Cardiac fibroblast (primary cell): ENCODE measurements around the gene ATP5F1D.
A peak's percentile ranks its signal among the peaks of the same experiment; 100 is the strongest.

ENCODE experiments used
- DNase-seq, 2 donors: peaks; one replicate each; pipeline versions ENCODE4 v3.0.0 to v3.0.0-alpha.2; 2010; ENCODE audit warnings: low read depth in 2 of 2
- H3K4me3 ChIP-seq, 2 donors: replicated peaks in 1 of 2; 1 replicate in 1 of 2; 2 replicates in 1 of 2; pipeline ENCODE4 v1.5.1; 2011; ENCODE audit warnings: low read depth in 2 of 2, low read length in 2 of 2, mild to moderate bottlenecking in 2 of 2, moderate library complexity in 1 of 2
- TF ChIP-seq, protein P1 (sequence below): IDR thresholded peaks from one replicate; pipeline ENCODE4 v1.5.1; 2011; ENCODE audit warnings: low read depth, mild to moderate bottlenecking, low read length, inconsistent platforms

The ATP5F1D gene

DNA sequence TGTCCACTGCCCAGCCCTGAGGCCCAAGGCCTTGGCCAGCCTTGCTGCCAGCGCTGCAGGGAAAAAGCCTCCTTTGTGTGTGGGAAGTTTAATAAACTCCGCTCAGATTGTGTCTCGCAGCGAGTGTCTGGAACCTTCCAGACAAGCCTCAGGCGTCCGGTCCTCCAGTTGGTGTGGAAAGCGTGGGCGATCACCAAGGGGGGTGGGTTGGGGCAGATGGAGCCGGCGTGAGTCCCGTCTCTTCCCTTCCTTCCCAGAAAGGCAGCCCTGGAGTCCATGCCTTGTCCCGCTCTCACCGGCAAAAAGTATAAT is 31.4 kb upstream of the ATP5F1D start:
- DNase-seq, result no peak
- no peak overlapping the region for H3K4me3 ChIP-seq
- TF ChIP-seq, protein P1, sequence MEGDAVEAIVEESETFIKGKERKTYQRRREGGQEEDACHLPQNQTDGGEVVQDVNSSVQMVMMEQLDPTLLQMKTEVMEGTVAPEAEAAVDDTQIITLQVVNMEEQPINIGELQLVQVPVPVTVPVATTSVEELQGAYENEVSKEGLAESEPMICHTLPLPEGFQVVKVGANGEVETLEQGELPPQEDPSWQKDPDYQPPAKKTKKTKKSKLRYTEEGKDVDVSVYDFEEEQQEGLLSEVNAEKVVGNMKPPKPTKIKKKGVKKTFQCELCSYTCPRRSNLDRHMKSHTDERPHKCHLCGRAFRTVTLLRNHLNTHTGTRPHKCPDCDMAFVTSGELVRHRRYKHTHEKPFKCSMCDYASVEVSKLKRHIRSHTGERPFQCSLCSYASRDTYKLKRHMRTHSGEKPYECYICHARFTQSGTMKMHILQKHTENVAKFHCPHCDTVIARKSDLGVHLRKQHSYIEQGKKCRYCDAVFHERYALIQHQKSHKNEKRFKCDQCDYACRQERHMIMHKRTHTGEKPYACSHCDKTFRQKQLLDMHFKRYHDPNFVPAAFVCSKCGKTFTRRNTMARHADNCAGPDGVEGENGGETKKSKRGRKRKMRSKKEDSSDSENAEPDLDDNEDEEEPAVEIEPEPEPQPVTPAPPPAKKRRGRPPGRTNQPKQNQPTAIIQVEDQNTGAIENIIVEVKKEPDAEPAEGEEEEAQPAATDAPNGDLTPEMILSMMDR, result no peak

DNA sequence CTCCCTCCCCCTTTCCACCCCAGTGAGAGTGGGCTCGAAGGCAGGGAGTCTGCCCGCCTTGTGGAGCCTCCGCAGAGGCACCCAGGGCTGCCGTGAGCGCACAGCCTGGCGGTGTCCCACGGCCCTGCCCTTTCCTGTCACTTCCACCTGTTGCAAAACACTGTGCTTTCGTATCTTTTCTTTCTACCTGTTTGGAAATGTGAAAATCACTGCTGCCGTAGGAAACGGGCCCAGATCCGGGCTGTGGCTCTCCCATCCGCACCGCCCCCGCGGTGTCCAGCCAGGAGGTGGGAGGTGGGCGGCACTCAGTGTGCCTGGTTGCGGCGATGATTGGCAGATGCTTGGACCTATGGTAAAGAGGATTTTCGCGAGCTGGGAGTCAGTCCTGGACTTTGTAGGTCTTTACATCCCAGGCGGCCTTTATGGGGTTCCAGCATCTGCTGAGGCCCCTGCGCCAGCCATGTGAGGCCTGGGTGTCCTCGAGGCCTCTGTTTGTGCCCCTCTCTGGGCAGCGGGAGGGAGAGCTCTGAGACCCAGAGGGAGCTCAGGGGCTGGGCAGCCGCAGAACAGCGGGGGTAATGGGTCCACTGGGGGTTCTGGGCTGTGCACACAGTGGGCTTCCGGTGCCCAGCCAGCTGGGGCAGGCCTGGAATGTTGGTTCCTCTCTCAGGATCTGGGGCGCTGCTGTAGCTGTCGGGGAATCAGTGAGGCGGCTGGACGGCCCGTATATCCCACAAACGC is 29.9 kb upstream of the ATP5F1D start:
- TF ChIP-seq, protein P1, result no peak
- no peak overlapping the region for H3K4me3 ChIP-seq
- peak in 1 of 2 donors; percentile 36 for DNase-seq

DNA sequence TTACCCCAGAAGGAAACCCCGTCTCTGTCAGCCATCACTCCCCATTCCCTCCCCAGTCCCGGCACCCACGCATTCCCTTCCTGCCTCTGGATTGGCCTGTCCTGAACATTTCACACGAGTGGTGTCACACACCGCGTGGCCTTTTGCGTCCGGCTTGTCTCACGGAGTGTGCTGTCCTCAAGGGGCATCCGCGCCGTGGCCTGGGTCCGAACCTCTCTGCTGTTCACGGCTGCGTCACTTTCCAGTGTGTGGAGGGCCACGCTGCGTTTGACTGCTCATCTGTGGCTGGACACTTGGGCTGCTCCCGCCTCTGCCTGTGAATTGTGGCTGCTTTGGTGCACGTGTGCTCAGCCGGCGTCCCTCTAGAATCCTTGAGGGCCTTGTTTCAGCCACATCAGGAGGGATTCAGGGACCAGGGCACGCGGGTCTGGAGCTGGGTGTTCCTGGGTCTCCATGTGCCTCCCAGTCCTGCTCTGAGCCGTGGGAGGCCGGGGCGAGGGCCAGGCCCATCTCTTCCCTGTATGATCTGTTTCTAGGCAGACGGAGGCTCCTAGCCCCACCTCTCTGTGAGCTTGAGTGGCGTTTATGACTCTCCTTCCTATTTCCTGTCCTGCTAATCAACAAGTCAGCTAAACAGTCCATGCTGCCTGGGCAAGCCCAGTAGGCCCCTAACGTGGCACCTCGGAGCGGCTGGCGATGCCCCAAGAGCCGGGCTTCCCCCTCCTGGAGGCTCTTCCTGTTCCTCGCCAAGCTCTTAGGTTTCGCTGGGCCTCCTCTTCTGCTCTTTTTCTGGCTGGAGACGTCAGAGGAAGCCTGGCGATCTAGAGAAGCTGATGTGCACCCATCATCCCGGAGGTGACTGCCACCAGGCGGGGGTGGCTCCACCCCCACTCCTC is 27.9 kb upstream of the ATP5F1D start:
- TF ChIP-seq, protein P1, result no peak
- H3K4me3 ChIP-seq, result no peak overlapping the region
- DNase-seq, result peak; percentile 52 to 81

DNA sequence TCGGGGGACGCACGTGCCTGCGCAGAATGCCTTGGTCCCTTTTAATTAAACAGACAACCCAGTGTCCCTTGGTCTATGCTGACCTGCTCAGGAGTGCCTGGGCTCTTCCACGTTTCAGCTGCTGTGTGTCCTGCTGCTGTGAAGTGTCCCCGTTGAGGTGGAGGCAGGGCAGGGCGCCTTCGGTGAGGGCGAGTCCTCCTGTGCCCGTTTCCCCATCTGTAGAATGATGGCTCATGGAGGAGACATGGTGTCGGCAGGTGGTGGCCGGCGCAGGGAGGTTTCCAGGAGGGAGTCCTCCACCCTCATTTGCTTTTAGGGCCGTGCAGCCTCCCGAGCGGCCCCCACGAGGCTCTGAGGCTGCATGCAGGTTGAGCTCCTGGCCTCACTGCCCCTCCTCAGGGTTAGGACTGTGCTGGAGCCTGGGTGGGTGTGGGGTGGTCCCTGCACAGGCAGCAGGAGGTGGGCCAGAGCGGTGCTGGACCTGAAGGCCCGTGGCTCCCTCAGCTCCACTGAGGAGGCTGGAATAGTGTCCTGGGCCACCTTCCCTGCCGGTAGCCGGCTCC is 27.2 kb upstream of the ATP5F1D start:
- no peak for DNase-seq
- H3K4me3 ChIP-seq, result no peak overlapping the region
- TF ChIP-seq, protein P1, result no peak

DNA sequence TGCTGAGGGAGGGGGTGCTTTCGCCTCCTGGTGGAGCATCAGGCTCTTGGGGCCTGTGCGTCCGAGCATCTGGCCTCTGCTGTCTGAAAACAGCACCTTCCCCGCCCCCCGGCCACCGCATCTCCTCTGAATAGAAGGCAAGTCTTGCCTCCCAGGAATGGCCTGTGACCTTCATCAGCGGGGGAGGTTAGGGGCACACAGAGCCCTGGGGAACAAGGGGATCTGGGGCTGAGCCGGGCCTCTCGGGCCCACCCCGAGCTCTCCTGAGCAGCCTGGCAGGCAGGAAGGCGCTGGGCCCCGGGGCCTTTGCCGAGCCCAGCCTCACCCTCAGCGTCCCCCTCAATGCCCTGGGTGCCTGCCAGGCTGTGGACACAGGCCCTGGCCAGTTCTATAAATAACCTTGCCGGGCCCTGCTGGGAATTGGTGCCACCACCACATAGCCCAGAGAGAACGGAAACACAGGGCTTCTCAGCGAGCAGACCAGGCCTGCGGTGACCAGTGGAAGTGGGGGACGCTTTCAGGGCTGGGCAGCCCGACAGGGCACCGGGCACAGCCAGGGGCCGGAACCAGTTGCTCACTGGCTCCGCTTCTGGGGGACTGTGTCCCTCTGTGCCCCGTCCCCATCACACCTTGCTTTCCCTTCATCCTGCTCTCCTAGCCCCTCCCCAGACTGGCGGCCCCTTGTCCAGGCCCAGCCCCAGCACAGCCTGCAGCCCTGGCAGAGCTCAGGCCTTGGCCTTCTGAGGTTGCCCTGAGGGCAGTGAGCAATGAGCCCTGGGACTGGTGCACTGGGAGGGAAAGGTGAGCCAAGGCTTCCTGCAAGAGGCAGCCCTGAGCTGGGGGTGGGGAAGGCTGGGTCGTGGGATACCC is 26.5 kb upstream of the ATP5F1D start:
- DNase-seq, result no peak
- TF ChIP-seq, protein P1, result no peak
- H3K4me3 ChIP-seq, result no peak overlapping the region

DNA sequence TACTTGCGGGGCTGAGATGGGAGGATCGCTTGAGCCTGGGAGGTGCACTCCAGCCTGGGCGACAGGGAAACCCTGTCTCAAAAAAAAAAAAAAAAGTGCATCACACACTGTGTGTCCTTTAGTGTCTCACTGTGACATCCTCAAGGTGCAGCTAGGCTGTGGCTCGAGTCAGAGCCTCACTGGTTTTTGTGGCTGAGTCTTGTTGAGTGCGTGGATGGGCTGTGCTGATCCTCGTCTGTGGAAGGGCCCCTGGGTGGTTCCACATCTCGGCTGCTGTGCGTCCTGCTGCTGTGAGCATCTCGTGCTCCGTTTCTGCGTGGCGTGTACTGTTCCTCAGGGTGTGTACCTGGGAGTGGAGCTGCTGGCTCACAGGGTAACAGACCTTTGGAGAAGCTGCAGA is 24.8 kb upstream of the ATP5F1D start:
- TF ChIP-seq, protein P1, result no peak
- no peak overlapping the region for H3K4me3 ChIP-seq
- DNase-seq, result no peak
